Peyer's patch (tissue), 4 donors: ENCODE results near the gene C9orf43.

Experiments
- CTCF ChIP-seq, 6 experiments: fragments of 450-650 bp in 4 of 6; fragments of 200-600 bp in 2 of 6; sonication (generic) in 1 of 6; IDR thresholded peaks; one replicate each; pipeline ENCODE4 v1.5.1; 2017 to 2019; ENCODE audit warnings: antibody characterized with exemption in 6 of 6, mild to moderate bottlenecking in 3 of 6, moderate library complexity in 1 of 6
- POLR2A ChIP-seq, 2 donors: fragments of 450-650 bp; IDR thresholded peaks; one replicate each; pipeline ENCODE4 v1.5.1; 2017; ENCODE audit warnings: antibody characterized with exemption in 2 of 2, mild to moderate bottlenecking in 2 of 2, moderate library complexity in 2 of 2

DNA sequence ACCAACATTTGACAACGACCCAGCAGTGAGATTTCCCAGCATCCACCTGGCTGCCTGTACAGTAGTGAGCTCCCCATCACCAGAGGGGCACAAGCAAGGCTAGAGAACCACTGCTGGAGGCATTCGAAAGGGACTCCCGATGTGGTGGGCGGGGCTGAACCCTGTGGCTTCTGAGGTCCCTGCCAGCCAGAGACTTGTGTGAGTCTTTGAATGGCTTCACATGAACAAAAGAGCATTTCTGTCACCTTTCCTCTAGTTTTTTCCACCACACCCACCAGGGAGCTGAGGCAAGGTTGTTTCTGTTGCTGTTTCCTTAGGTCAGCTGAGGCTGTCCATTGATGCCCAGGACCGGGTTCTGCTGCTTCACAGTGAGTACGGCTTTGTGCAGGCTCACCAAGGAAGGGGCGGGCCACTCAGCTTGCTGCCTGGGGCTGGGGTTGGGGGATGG is 68.7 kb downstream of the C9orf43 start:
- TF ChIP-seq CTCF (IDR thresholded peaks at IDR 0.05) (no peak), POLR2A (IDR thresholded peaks at IDR 0.05) (no peak)
